ENCODE results near the gene ELP4. TPM values are rescaled to one million over a fixed set of nuclear protein-coding genes. Genes with fewer than 3 reads are reported as not detected.

The ELP4 gene
- total and polyA plus RNA-seq, 2 experiments from 2014 or later: 16.2 to 20.1 TPM

DNA sequence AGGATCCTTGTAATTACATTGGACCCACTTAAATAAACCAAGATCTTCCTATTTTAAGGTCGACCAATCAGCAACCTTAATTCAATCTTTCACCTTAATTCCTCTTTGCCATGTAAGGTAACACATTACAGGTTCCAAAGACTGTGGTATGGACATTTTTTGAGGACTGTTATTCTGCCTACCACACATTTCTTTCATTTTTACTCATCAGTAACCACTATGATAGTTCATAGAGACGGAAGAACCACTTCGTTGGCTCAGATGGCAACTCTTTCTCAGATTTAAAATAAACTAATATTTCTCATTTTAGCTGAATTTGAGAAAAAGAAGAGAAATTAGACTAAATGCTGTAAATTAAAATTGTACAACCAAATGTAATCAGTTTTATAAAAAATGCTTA lies 205.3 kb downstream of the ELP4 start:
- Histone ChIP-seq H3K79me2 (ENCODE audit: insufficient read depth) (no peaks in the 10 kb centered on the region), H4K20me1 (ENCODE audit: insufficient read depth) (no peaks in the 10 kb centered on the region), H3K4me1 (ENCODE audit: insufficient read depth) (no peaks in the 10 kb centered on the region), H3K9me3 (ENCODE audit: low read depth) (no peaks in the 10 kb centered on the region), H3K4me2 (ENCODE audit: unreplicated experiment) (no peak overlapping the region), H3F3A (ENCODE audit: insufficient read depth) (no peaks in the 10 kb centered on the region), H2AFZ (no peak overlapping the region), H3K36me3 (ENCODE audit: low read depth) (no peaks in the 10 kb centered on the region), H3K9me2 (ENCODE audit: insufficient read depth) (no peaks in the 10 kb centered on the region), H3K9ac (no peak overlapping the region), H3K27me3 (replicated peaks; ENCODE audit: insufficient read depth) (no peaks in the 10 kb centered on the region), H3K27ac (no peak overlapping the region), H3K4me3 (no peak overlapping the region)
- no peak for TF ChIP-seq EZH2 (IDR thresholded peaks at IDR 0.05; ENCODE audit: insufficient read depth, poor library complexity, severe bottlenecking)
- TF ChIP-seq EZH2phosphoT487 (IDR thresholded peaks at IDR 0.05; ENCODE audit: insufficient read depth, low read depth): no peak
- WGBS, 2 experiments (ENCODE audit: low coverage in 1 of 2, low lambda C conversion rate in 2 of 2, missing lambda C conversion rate in 2 of 2): 89 to 93% methylated on average over 3 of the region's 3 CpGs
- in situ Hi-C loops (cut with MboI): no loop called here
- no peak for DNase-seq

- Histone ChIP-seq H3K4me1 (ENCODE audit: insufficient read depth) (peaks cover 7% of the 10 kb centered on the region; the same call in 1 of the 2 replicates), H3K4me2 (ENCODE audit: unreplicated experiment) (no peak overlapping the region), H3K27ac (no peak overlapping the region), H4K20me1 (ENCODE audit: insufficient read depth) (no peaks in the 10 kb centered on the region), H3K4me3 (no peak overlapping the region), H2AFZ (no peak overlapping the region), H3K27me3 (replicated peaks; ENCODE audit: insufficient read depth) (no peaks in the 10 kb centered on the region), H3K9me2 (ENCODE audit: insufficient read depth) (no peaks in the 10 kb centered on the region), H3K79me2 (ENCODE audit: insufficient read depth) (no peaks in the 10 kb centered on the region), H3K9me3 (ENCODE audit: low read depth) (no peaks in the 10 kb centered on the region), H3F3A (ENCODE audit: insufficient read depth) (no peaks in the 10 kb centered on the region), H3K9ac (no peak overlapping the region), H3K36me3 (ENCODE audit: low read depth) (no peaks in the 10 kb centered on the region)
- WGBS, 2 experiments (ENCODE audit: low coverage in 1 of 2, low lambda C conversion rate in 2 of 2, missing lambda C conversion rate in 2 of 2): 38 to 52% methylated on average over 2 of the region's 2 CpGs
- in situ Hi-C loops (cut with MboI): no loop called here
- DNase-seq: no peak
- TF ChIP-seq EZH2phosphoT487 (IDR thresholded peaks at IDR 0.05; ENCODE audit: insufficient read depth, low read depth) (no peak), EZH2 (IDR thresholded peaks at IDR 0.05; ENCODE audit: insufficient read depth, poor library complexity, severe bottlenecking) (no peak)
These were observed 210.7 kb downstream of the ELP4 start for GRCh38 chr11:31720225-31720624.

DNA sequence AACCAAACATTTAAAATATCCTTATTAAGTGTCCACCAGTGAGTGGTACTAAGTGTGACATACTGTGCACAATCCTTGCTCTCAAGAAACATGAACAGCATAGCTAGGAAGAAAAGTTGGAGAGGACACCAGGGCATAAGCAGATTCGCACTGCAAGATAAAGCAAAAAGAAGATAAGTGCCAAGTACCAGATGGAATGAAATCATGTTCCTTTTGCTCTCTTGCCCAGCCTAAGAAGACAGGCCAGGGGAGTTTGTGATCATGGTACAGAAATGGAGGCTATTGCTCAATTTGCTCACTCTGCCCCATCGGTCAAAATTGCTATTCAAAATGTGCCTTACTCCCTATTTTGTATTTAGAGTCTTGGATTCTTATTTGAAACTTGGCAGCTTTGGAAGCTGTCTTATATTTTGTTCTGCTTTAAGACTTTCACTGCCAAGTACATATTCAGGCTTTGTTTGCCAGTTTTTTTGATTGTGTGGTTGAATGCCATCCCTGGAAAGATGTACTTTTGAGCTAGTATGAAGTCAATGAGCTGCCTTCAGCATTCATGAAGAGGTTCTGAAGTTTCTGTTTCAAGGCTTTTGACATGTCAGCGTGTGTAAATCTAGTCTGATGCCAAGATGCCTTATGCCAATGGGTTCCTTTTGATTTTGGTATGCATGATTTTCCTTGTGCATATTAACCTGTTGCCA lies 211.3 kb downstream of the ELP4 start:
- WGBS, 2 experiments (ENCODE audit: low coverage in 1 of 2, low lambda C conversion rate in 2 of 2, missing lambda C conversion rate in 2 of 2): 24 to 25% methylated on average over 3 of the region's 3 CpGs

DNA sequence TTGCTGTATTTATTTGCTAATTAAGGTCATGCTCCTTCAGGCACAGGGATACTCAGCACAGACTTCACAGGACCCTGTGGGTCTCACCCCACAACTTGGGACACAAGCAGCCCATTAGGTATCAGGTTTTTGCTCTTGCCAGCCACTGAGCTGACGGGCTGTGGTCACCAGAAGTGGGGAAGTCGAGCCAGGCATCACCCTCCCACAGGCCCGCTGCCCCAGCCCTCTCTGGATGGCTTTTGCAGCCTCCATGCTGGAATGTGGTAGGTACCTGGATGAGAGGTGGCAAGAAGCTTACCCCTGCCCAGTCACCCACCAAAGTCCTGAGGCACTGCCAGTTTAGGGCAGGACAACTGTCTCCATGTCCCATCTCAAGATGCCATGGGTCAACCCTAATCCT lies 213.2 kb downstream of the ELP4 start:
- no peaks in the 10 kb centered on the region for H3K27me3 ChIP-seq (replicated peaks; ENCODE audit: insufficient read depth)
- no peaks in the 10 kb centered on the region for H4K20me1 ChIP-seq (ENCODE audit: insufficient read depth)
- TF ChIP-seq EZH2 (IDR thresholded peaks at IDR 0.05; ENCODE audit: insufficient read depth, poor library complexity, severe bottlenecking) (no peak), EZH2phosphoT487 (IDR thresholded peaks at IDR 0.05; ENCODE audit: insufficient read depth, low read depth) (no peak)
- H3K27ac ChIP-seq: no peak overlapping the region
- no peak overlapping the region for H3K4me3 ChIP-seq
- 68 to 88% methylated on average over 3 of the region's 3 CpGs for WGBS, 2 experiments (ENCODE audit: low coverage in 1 of 2, low lambda C conversion rate in 2 of 2, missing lambda C conversion rate in 2 of 2)
- H3K9me2 ChIP-seq (ENCODE audit: insufficient read depth): no peaks in the 10 kb centered on the region
- no peak overlapping the region for H3K4me2 ChIP-seq (ENCODE audit: unreplicated experiment)
- H3K4me1 ChIP-seq (ENCODE audit: insufficient read depth): peaks cover 11% of the 10 kb centered on the region; the same call in 1 of the 2 replicates
- no peaks in the 10 kb centered on the region for H3F3A ChIP-seq (ENCODE audit: insufficient read depth)
- no peaks in the 10 kb centered on the region for H3K9me3 ChIP-seq (ENCODE audit: low read depth)
- H3K79me2 ChIP-seq (ENCODE audit: insufficient read depth): no peaks in the 10 kb centered on the region
- in situ Hi-C loops (cut with MboI): no loop called here
- H3K36me3 ChIP-seq (ENCODE audit: low read depth): no peaks in the 10 kb centered on the region
- H3K9ac ChIP-seq: no peak overlapping the region
- DNase-seq: no peak
- no peak overlapping the region for H2AFZ ChIP-seq

More for the DNA sequence above, 211.3 kb downstream of the ELP4 start:
- no peaks in the 10 kb centered on the region for H3K36me3 ChIP-seq (ENCODE audit: low read depth)
- H3K4me3 ChIP-seq: no peak overlapping the region
- H2AFZ ChIP-seq: no peak overlapping the region
- no peaks in the 10 kb centered on the region for H3K9me3 ChIP-seq (ENCODE audit: low read depth)
- peaks cover 11% of the 10 kb centered on the region; the same call in 1 of the 2 replicates for H3K4me1 ChIP-seq (ENCODE audit: insufficient read depth)
- H3K27ac ChIP-seq: no peak overlapping the region
- H3K9me2 ChIP-seq (ENCODE audit: insufficient read depth): no peaks in the 10 kb centered on the region
- in situ Hi-C loops (cut with MboI): no loop called here
- no peak overlapping the region for H3K4me2 ChIP-seq (ENCODE audit: unreplicated experiment)
- DNase-seq: no peak
- H3K79me2 ChIP-seq (ENCODE audit: insufficient read depth): no peaks in the 10 kb centered on the region
- no peaks in the 10 kb centered on the region for H4K20me1 ChIP-seq (ENCODE audit: insufficient read depth)
- no peak for TF ChIP-seq EZH2phosphoT487 (IDR thresholded peaks at IDR 0.05; ENCODE audit: insufficient read depth, low read depth)
- no peak for TF ChIP-seq EZH2 (IDR thresholded peaks at IDR 0.05; ENCODE audit: insufficient read depth, poor library complexity, severe bottlenecking)
- H3K27me3 ChIP-seq (replicated peaks; ENCODE audit: insufficient read depth): no peaks in the 10 kb centered on the region
- no peaks in the 10 kb centered on the region for H3F3A ChIP-seq (ENCODE audit: insufficient read depth)
- H3K9ac ChIP-seq: no peak overlapping the region

Data from GM23248 (cell line).